ENCODE measurements around the gene MAB21L2. TPM values are rescaled to one million over a fixed set of nuclear protein-coding genes. Genes with fewer than 3 reads are reported as not detected.

MAB21L2 gene
- total RNA-seq, 1 experiment from 2014 or later = not detected

DNA sequence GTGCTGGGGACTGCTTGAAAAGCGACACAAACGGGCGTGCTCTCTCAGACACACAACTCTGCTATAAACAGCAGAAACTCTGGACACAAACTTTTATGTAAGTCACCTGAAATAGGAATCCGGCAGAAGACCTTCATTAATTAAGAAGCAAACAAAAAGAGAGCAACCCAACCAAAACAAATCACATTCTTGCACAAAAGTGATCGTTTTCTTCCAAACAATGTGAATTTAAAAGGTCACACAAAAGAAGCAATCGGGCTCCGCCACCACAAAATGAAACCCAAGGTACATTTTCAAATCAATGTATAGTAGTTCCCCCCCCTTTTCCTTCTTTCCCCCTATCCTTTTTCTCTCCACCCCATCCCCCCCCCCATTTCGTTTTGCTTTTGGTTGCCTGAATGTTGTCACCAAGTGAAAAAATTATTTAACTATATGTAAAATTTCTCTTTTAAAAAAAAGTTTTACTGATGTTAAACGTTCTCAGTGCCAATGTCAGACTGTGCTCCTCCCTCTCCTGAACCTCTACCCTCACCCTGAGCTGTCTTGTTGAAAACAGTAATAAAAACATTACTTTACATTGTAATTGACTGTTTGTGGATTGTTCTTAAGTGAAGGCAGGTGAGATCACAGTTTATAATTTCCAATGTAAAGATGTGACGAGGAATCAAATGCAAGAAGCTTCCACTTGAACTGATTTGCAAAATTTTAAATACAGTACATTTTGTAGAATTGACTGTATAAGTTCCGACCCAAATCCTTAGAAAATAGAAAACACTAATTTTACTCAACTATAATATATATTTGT is 2.4 kb downstream of the MAB21L2 start:
- ATAC-seq (no peak), DNase-seq (ENCODE audit: low read depth, low spot score) (no peak)
- RAD21 ChIA-PET (ENCODE audit: low non-redundant PET in 1 of 2, low total read pairs in 2 of 2, uncharacterized antibody in 2 of 2, unreplicated experiment in 2 of 2) = no interaction called here
- intact Hi-C loops (cut with micrococcal nuclease) = no loop called here
- H3K27me3 ChIP-seq (ENCODE audit: insufficient read depth, low read length) = no peaks in the 10 kb centered on the region
- H3K27ac ChIP-seq (ENCODE audit: low read depth, low read length) = no peak overlapping the region
- TF ChIP-seq SIN3A (IDR thresholded peaks at IDR 0.05; ENCODE audit: low read depth) (no peak), SRF (IDR thresholded peaks at IDR 0.05; ENCODE audit: low read depth) (no peak), ZFX (IDR thresholded peaks at IDR 0.05) (no peak), YY1 (IDR thresholded peaks at IDR 0.05; ENCODE audit: extremely low read depth, insufficient replicate concordance, low read depth, low read length) (no peak), EGR1 (IDR thresholded peaks at IDR 0.05; ENCODE audit: low read depth) (no peak), POLR2AphosphoS5 (IDR thresholded peaks at IDR 0.05; ENCODE audit: low read depth, low read length) (no peak), CEBPB (IDR thresholded peaks at IDR 0.05; ENCODE audit: low read depth) (no peak)
- TF ChIP-seq, protein P1, sequence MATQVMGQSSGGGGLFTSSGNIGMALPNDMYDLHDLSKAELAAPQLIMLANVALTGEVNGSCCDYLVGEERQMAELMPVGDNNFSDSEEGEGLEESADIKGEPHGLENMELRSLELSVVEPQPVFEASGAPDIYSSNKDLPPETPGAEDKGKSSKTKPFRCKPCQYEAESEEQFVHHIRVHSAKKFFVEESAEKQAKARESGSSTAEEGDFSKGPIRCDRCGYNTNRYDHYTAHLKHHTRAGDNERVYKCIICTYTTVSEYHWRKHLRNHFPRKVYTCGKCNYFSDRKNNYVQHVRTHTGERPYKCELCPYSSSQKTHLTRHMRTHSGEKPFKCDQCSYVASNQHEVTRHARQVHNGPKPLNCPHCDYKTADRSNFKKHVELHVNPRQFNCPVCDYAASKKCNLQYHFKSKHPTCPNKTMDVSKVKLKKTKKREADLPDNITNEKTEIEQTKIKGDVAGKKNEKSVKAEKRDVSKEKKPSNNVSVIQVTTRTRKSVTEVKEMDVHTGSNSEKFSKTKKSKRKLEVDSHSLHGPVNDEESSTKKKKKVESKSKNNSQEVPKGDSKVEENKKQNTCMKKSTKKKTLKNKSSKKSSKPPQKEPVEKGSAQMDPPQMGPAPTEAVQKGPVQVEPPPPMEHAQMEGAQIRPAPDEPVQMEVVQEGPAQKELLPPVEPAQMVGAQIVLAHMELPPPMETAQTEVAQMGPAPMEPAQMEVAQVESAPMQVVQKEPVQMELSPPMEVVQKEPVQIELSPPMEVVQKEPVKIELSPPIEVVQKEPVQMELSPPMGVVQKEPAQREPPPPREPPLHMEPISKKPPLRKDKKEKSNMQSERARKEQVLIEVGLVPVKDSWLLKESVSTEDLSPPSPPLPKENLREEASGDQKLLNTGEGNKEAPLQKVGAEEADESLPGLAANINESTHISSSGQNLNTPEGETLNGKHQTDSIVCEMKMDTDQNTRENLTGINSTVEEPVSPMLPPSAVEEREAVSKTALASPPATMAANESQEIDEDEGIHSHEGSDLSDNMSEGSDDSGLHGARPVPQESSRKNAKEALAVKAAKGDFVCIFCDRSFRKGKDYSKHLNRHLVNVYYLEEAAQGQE (IDR thresholded peaks at IDR 0.05; ENCODE audit: low read depth) = no peak
- H3K4me3 ChIP-seq (replicated peaks in 1 of 2; ENCODE audit: low read depth in 1 of 2, low read length in 2 of 2) = no peak overlapping the region
- no peak overlapping the region for H3K9ac ChIP-seq (ENCODE audit: low read length)
- H3K4me1 ChIP-seq (ENCODE audit: control insufficient read depth in 1 of 2, insufficient read depth in 2 of 2, low read length in 2 of 2) = no peaks in the 10 kb centered on the region
- H3K9me2 ChIP-seq (ENCODE audit: insufficient read depth) = no peaks in the 10 kb centered on the region
- no peaks in the 10 kb centered on the region for H3K9me3 ChIP-seq (ENCODE audit: control insufficient read depth in 1 of 2, insufficient read depth in 1 of 2, low read depth in 1 of 2, low read length in 2 of 2)
- no TSS peak for BruUV-seq (replicated peaks)
- POLR2A ChIA-PET = no interaction called here
- CTCF ChIA-PET = no interaction called here
- H3K36me3 ChIP-seq (ENCODE audit: control insufficient read depth in 1 of 2, insufficient read depth in 2 of 2, low read length in 2 of 2) = no peaks in the 10 kb centered on the region; a peak in 1 of 4 replicates
- no peak overlapping the region for H3K4me2 ChIP-seq (ENCODE audit: low read length)
- no peaks in the 10 kb centered on the region; the same call in 1 of the 2 replicates for H4K20me1 ChIP-seq (ENCODE audit: insufficient read depth)
- no peaks in the 10 kb centered on the region for H3K79me2 ChIP-seq (ENCODE audit: insufficient read depth, low read length)
- no peak overlapping the region for H2AFZ ChIP-seq (ENCODE audit: low read depth, low read length, poor library complexity, severe bottlenecking)
